GM12864 (cell line): Measurements from ENCODE around the gene INTS1.

Experiments used
- DNase-seq: peaks from one replicate; pipeline ENCODE4 v3.0.0-alpha.2; 2011; ENCODE audit warnings: low read depth
- H3K4me3 ChIP-seq: 2 replicates; pipeline ENCODE4 v1.5.1; 2011; ENCODE audit warnings: mild to moderate bottlenecking, low read depth, low read length, control low read depth
- TF ChIP-seq, protein P1 (sequence below): IDR thresholded peaks from 2 replicates; pipeline ENCODE4 v1.5.1; 2011; ENCODE audit warnings: low read depth, mild to moderate bottlenecking, moderate library complexity, low read length, control low read depth, inconsistent platforms; ENCODE audit errors: missing control alignments

Gene INTS1

GRCh38 chr7:1548944-1549343 is 44.8 kb upstream of the INTS1 start:
- TF ChIP-seq, protein P1, sequence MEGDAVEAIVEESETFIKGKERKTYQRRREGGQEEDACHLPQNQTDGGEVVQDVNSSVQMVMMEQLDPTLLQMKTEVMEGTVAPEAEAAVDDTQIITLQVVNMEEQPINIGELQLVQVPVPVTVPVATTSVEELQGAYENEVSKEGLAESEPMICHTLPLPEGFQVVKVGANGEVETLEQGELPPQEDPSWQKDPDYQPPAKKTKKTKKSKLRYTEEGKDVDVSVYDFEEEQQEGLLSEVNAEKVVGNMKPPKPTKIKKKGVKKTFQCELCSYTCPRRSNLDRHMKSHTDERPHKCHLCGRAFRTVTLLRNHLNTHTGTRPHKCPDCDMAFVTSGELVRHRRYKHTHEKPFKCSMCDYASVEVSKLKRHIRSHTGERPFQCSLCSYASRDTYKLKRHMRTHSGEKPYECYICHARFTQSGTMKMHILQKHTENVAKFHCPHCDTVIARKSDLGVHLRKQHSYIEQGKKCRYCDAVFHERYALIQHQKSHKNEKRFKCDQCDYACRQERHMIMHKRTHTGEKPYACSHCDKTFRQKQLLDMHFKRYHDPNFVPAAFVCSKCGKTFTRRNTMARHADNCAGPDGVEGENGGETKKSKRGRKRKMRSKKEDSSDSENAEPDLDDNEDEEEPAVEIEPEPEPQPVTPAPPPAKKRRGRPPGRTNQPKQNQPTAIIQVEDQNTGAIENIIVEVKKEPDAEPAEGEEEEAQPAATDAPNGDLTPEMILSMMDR: no peak
- no peak for DNase-seq
- no peak overlapping the region for H3K4me3 ChIP-seq

DNA sequence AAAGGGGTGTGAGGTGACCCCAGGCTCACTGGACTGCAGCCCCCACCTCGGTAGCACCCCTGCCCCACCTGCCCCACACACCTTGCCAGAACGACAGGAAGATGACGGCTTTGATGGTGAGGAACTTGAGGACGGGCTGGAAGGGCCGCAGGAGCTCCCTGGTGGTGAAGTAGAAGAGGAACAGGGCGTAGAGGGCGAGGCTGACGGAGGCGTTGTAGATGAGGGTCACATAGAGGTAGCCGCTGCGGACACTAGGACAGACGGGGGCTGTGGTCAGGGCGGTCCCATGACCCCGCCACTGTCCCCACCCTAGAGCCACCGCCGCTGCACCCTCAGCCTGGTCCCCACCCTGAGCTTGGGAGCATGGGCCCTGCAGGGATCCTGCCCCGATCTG is 44.2 kb upstream of the INTS1 start:
- TF ChIP-seq, protein P1: peak; percentile 20
- no peak overlapping the region for H3K4me3 ChIP-seq
- DNase-seq: no peak

GRCh38 chr7:1547777-1548437 is 43.7 kb upstream of the INTS1 start:
- TF ChIP-seq, protein P1: no peak
- no peak overlapping the region for H3K4me3 ChIP-seq
- DNase-seq: no peak

GRCh38 chr7:1546909-1547776 is 43.0 kb upstream of the INTS1 start:
- DNase-seq: no peak
- TF ChIP-seq, protein P1: no peak
- H3K4me3 ChIP-seq: no peak overlapping the region

DNA sequence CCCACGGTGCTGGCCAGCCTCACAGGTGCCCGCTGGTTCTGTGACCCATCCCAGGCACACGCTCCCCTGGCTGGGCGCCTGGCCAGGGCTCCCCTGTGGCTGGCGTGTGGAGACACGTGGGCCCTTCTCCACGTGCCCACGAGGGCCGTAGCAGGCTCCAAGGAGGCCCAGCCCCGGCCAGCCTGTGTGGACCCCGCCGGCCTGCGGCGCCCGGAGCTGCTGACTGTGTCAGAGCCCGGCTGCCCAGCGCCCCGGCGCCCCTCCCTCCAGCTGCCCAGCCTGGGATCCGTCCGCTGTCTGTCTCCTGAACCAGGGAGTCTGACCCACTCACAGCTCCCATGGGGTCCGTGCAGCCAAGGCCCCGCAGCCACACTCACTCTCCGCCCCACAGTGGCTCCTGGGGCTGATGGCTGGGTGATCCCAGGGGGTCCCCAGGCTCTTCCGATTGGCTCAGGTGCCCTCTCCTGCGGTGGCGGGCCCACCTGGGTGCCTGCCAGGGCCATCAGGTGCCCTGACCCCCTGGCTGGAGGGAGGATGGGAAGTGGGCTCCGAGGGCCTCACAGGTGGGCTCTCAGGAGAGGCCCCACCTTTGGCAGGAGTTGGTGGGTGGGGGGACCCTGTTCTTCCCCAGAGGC is 42.2 kb upstream of the INTS1 start:
- no peak overlapping the region for H3K4me3 ChIP-seq
- TF ChIP-seq, protein P1: no peak
- DNase-seq: no peak

GRCh38 chr7:1545417-1546246 is 41.4 kb upstream of the INTS1 start:
- TF ChIP-seq, protein P1: peak; percentile 4
- DNase-seq: no peak
- H3K4me3 ChIP-seq: no peak overlapping the region
